A549 (cell line): ENCODE measurements around the gene ABLIM1.

Experiments
- BHLHE40 ChIP-seq: IDR thresholded peaks from 2 replicates; pipeline ENCODE4 v1.6.1; 2012; ENCODE audit warnings: low read depth, low read length, inconsistent platforms
- CEBPB ChIP-seq, 2 experiments: fragments of >200 bp in 1 of 2; sonication (Bioruptor Twin) in 1 of 2; formaldehyde crosslinking in 1 of 2; IDR thresholded peaks; 2 replicates each; pipeline ENCODE4 v1.6.1; 2012 to 2016
- CTCF ChIP-seq: fragments of >200 bp; sonication (Bioruptor Twin); formaldehyde crosslinking; IDR thresholded peaks from 3 replicates; pipeline ENCODE4 v1.5.1; 2016
- EP300 ChIP-seq, 2 experiments: fragments of >200 bp; sonication (Bioruptor Twin); formaldehyde crosslinking; IDR thresholded peaks; 2 replicates in 1 of 2; 3 replicates in 1 of 2; pipeline ENCODE4 v1.6.1; 2016 to 2017
- JUN ChIP-seq, 2 experiments: fragments of >200 bp; sonication (Bioruptor Twin); formaldehyde crosslinking; IDR thresholded peaks; 2 replicates in 1 of 2; 3 replicates in 1 of 2; pipeline ENCODE4 v1.6.1; 2016 to 2017
- JUNB ChIP-seq: fragments of >200 bp; sonication (Bioruptor Twin); formaldehyde crosslinking; IDR thresholded peaks from 2 replicates; pipeline ENCODE4 v1.6.1; 2016
- MAZ ChIP-seq: fragments of 150-350 bp; IDR thresholded peaks from 2 replicates; pipeline ENCODE4 v1.6.1; 2014; ENCODE audit warnings: antibody characterized with exemption, low read depth, low read length, borderline replicate concordance
- MYC ChIP-seq: IDR thresholded peaks from 2 replicates; pipeline ENCODE4 v1.6.1; 2012; ENCODE audit warnings: mild to moderate bottlenecking, inconsistent platforms, low read length, improper control_type of control experiment, borderline replicate concordance
- NR3C1 ChIP-seq: fragments of >200 bp; sonication (Bioruptor Twin); formaldehyde crosslinking; IDR thresholded peaks from 3 replicates; pipeline ENCODE4 v1.6.1; 2017
- POLR2A ChIP-seq: IDR thresholded peaks from 2 replicates; pipeline ENCODE4 v1.6.1; 2012; ENCODE audit warnings: mild to moderate bottlenecking, low read length
- RCOR1 ChIP-seq: fragments of 150-350 bp; IDR thresholded peaks from 2 replicates; pipeline ENCODE4 v1.6.1; 2014; ENCODE audit warnings: antibody characterized with exemption, low read length, low read depth
- RFX5 ChIP-seq: fragments of 450-650 bp; IDR thresholded peaks from 2 replicates; pipeline ENCODE4 v1.7.1; 2014; ENCODE audit warnings: antibody characterized with exemption, mild to moderate bottlenecking, moderate library complexity

- TF ChIP-seq BHLHE40 (no peak), CTCF (no peak), RFX5 (no peak), EP300 (IDR thresholded peaks at IDR 0.05) (no peak), POLR2A (no peak), CEBPB (IDR thresholded peaks at IDR 0.05) (no peak), MAZ (no peak), MYC (no peak), RCOR1 (no peak), JUNB (no peak), NR3C1 (no peak), JUN (IDR thresholded peaks at IDR 0.05) (no peak)
These were observed 134.2 kb downstream of the ABLIM1 start for GRCh38 chr10:114523876-114524275.
